HG02981 (cell line): ENCODE measurements around the gene MAP3K7CL.
"Not testable (repeated sequence)": the region's sequence is repeated elsewhere in the genome, so short reads cannot be mapped to it uniquely, and the experiment has no call there.

Experiments
- ATAC-seq: cut with Tn5 transposase; IDR thresholded peaks from one replicate; pipeline ENCODE4 v1.9.1; 2021; ENCODE audit warnings: mild to moderate bottlenecking, moderate library complexity; ENCODE audit not compliant: unreplicated experiment

The MAP3K7CL gene

DNA sequence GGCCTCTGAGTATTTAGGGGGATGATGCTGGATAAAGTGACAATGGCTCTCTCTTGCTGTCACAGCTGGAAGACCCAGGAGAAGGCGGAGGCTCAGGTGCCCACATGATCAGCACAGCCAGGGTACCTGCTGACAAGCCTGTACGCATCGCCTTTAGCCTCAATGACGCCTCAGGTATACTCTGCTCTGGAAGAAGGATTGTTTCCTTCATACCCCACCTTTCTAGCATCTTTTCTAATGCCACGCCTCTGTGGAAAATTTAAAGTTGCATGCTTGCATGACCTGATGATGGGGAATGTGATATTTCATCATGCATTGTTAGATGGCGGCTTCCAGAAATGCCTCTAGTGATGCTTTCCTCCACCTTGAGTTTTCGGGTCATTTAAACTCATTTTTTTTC lies 2.8 kb downstream of the MAP3K7CL start:
- no peak for ATAC-seq

DNA sequence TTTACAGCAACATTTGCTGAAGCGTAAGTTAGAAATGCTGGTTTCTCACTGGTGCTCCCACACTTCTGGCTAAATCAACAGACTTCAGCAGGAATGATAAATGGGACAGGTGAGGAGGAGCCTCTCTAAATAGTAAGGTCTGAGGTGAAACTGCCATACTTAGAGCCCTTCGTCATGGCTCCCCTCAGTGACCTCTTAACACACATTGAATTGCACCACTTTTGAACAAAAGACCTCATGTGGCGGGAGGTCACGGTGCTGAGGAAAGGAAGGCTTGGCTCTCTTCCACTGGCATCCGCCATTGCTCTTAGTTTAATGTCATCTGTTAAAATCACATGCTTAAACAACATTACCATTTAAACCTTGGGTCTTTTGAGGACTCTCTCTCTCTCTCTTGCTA lies 3.4 kb downstream of the MAP3K7CL start:
- ATAC-seq = no peak

DNA sequence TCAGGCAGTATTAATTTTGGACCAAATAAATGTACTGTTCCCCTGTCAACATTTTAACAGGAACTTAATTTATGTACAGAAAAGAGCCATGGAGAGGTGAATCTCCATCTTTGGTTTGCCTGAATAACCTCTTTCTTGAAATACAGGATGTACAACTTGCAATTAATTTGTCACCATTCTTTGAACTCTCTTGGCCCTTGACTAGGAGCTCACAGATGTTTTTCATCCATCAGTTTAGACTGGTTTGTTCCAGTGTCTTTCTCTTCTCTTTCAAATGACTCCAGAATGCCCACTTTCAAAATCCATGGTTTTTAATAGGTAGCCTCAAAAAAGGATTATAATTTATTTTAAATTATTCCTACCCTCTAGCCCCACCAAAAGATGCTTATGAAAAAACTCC lies 5.0 kb downstream of the MAP3K7CL start:
- no peak for ATAC-seq

DNA sequence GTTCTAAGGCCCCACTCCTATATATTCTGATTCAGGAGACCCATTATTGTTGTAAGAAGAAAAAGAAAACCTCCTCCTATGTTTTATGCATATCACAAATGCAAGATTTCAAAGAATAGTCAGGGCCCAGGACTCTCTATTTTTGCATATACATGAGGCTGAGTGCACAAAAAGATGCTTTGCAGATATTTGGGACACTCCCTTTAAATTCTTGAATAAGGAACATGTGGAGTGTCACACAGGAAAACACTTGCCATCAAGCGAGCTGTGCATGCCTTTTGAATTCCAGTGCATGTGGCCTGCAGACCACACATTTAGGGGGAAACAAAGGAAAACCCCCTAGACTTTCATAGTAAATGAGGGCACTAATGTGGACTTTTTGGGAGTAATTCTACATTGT lies 5.6 kb downstream of the MAP3K7CL start:
- no peak for ATAC-seq

DNA sequence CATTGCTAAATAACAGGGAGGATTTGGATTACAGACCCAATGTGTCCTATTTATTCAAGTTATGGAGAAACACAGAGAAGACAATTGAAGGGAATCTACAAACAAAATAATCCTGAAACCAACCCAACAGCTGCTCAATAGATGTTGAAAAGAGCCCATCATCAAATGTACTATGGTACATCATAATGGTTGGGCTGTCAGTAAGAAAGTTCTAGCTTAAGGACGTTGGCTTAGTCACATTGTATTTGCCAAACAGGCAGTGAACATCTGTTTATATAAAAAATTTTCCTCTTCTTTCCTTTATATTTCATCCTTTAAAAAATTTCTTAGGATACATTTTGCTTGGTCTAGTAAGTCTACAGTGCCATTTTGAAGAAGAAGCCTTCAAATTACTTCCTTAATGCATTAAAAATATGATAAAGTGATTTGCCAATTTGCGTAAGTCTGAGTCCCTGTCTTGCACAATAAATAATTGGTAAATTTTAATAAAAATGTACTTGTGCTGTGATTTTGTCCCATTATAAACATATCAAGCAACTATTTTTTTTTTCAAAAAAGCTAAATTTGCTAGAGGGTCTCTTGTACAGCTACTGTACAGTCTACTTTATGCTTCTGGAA lies 14.4 kb downstream of the MAP3K7CL start:
- no peak for ATAC-seq

DNA sequence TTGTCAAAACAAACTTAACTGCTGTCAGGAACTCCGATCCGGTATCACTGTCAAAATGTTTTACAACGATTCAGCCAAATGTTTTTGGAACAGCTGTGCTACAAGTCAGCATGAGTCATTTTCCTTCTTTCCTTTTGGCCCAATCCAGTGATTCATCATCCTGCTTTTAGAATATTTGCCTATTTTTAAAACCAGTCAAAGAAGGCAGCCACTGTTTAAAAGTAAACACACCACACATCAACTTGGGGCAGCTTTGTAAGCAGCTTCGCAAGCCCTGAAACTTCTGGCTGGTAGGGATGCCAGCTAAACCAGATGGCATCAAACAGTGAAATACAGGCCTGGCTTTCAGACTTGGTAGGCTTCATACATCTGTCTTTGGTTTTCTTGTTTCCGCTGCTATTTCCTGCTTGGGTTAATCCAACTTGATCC lies 14.9 kb downstream of the MAP3K7CL start:
- ATAC-seq = no peak

DNA sequence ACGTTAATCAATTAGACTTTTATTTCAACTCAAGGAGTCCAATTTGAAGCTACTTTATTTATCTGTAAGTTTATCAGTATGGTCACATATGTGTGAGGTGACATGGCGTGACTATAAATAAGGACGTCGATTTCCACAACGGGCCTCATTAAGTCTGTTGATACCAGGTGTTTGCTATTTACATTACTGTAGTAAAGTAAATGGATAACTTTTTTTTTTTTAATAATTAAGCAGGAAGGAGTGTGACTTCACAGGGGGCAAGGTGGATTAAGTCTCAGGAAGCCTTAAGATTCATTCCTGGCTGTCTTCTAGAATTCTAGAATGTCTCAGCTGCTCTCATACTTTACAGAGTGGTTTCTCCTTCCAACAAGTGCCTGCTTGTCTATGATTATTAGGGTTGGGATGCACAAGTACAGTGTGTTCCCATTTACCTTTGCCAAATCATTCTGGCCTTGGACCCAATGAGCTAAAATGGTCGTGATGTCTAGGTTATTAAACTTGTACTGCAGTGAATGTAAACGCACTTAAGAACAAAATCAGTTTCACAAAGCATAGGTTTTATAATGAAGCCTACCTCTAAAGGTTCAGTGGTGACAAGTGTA lies 15.5 kb downstream of the MAP3K7CL start:
- ATAC-seq = peak; percentile 37

DNA sequence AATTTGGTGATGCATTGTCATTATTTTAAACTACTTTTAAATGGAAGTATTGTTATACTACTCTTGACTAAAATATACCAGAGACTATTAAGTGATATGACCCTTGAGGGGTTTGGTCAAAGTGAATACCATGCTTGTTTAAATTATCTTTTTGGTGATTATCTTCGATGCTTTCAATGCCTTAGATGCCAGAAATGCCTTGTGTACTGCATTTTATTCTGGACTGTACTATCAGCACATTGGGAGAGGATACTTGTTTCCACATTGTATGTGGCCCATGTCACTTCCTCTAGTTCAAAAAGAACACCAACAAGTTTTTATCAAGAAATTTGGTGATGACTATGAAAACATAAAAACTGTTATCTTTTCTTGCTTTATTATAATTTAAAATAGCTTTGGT lies 16.3 kb downstream of the MAP3K7CL start:
- ATAC-seq = no peak

DNA sequence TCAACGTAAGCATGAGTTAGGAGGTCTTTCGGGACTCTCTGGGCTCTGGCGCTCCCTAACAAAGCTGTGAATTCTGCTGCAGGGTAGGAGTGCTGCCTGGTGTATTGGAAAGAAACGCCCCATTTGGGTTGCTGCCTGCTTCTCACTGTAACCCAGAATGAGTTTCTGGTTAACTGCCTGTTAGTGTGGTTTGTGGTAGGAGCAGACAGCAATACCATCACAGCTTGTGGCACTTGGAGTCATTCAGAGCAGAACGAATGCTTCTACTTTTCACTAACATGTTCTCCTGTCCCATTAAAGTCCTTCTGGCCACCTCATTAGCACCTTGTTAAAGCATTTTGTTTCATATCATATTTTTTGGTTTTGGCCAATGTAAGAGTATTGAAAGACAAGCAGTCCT lies 18.1 kb downstream of the MAP3K7CL start:
- peak; percentile 70 for ATAC-seq

DNA sequence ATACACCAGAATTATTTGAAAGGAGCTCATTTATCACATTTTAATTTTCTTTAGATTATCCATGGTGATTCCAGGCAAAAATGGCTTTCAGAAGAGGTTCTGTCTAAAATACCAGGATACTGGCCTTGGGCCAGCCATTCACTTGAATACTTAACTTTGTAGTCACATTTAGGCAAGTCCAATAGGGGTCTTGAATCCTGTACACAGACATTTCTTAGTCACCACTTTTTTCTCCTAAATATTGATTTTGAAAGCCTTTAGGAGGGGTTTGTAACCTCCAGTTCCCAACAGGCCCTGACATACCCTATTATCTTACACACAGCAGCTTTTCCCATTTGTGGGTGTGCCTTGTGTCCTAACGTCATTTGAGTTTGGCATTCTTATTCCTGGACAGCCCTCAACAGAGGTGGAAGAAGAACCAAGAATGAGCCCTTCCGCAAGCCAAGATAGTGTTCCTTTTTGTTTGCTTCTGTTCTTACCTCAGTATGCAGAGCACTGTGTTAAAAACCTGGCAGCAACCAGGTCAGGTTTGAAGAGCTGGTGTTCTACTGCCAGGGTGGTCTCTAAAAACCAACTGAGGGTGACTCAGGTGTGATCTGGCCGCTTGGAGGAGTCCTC lies 19.5 kb downstream of the MAP3K7CL start:
- ATAC-seq = no peak

DNA sequence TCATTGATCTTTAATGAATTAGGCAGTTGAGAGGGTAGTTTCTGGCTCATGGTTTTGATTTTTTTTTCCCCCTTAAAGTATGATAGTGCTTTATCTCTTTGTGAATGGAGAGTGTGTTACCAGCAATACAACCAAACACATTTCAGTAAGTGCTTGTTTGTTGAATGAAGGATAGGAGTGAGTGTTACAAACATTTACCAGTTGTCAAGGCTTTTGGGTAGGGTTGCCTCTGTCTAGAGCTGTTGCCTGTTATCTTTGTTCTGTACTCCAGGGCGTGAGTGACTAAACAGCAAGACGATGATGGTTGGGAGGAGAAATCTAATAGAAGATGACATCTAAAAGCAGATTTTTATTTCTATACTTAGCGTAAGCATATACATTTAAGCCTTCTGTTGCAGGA lies 21.5 kb downstream of the MAP3K7CL start:
- no peak for ATAC-seq

DNA sequence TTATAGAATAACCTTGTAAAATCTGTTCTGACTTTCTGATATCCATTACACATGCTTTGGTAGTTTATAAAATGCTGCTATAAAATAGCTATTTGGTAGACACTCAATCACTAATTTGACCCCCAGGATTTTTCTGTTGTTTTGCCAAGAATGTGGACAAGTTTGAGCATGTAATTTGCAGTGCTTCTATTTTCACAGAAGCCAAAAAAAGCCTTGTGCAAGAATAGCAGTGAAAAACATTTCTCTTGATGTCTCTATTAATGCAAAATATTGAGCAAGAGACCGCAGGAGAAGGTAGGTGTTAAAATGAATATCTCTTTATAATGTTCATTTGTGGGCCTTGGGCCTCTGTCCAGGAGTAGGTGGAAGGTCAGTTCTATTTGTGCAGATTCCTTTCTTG lies 22.5 kb downstream of the MAP3K7CL start:
- no peak for ATAC-seq

DNA sequence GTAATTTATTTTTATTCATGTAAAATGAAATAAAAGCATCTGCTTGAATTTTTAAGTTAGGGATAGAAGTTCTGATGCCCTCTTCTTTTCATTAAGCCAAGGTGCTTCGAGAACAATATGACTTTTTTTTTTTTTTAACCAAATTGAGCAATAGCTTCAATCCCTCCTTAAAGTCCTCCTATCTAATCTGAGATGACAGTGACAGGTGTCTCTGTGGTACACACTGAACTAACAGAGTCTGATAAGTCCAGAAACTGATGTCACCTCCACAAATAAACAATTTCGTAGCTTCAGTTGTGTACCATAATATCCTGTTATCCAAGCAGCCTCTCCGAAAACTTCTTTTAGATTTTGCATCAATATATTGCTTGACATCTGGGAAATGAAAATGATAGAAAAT lies 23.8 kb downstream of the MAP3K7CL start:
- ATAC-seq = no peak

DNA sequence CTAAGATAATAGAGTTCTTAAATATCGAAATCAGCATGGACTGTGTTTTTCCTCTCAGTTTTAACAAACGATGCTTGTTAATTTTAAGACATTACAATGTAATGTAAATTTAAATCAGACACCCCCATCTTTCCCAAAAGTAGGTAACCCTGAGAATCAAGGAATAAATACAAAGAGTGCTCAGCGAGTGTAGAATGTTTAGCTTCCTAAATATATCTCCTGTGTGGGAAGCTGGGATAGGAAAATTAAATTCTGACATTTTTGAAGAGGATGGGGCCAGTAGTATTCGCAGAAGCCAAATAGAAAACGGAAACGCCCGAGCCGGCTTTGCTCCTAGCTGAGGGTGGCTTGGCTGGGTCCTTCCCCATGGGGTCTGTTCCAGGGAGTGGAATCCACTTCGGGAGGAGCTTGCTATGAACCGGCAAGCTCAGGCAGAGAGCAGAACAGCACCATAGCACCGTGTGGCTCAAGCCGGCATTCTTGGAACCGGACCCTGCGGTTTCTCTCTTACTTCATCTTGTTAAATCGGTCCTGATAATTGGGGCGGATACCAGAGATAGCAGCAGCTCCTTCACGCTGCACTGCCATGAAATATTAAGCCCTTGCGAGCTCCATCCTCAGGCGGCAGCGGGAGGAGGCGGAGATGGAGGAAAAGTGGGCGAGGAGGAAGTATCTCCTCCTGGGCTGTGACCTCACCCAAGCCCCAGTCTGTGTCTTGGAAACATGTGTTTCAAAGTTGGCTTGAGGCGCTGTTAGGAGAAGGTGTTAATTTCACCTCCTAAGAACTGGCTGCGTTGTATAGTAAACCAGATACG lies 24.9 kb downstream of the MAP3K7CL start:
- ATAC-seq = no peak

DNA sequence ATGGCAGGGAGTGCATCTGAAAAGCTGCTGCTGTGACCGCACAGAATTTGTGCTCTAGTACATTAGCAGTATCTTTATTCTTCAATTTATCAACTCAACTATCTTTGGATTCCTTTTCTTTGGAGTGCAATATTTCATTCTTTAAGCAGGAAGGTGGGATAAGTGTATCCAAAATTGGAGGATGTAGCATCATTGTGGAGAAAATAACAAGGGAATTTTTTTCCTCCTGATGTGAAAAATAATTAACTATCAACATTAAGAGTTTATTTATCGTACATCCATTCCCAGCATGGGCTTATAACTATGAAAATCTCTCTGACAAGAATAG lies 25.5 kb downstream of the MAP3K7CL start:
- no peak for ATAC-seq

DNA sequence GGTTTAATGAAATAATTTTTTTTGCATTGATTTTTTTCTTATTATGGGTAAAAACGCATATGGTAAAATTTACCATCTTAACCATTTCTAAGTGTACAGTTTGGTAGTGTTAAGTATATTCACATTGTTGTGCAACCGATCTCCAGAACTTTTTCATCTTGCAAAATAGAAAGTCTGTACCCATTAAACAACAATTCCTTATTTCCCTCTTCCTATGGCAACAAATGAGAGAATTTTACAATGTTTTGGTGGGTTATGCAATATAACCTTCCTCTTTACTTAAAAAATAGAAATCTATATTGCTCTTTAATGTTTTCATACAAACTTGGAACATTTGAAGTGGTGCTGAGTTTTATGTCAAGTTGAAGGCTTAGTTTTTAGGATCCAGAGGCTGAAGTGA lies 26.6 kb downstream of the MAP3K7CL start:
- ATAC-seq = no peak

DNA sequence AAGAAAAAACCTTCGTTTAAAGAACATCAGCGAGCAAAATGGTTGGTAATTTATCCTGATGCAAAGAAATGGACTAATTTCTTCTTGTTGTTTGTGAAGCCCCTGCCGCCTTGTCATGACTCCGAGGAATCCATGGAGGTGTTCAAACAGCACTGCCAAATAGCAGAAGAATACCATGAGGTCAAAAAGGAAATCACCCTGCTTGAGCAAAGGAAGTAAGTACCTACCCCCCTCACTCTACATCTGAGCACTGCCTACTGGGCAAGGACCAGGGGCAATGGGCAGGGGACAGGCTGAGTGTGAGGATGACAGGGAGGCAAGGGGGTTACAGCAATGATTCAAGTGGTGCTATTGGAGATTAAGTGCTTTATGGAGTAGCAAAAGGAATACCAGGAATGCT lies 29.4 kb downstream of the MAP3K7CL start:
- no peak for ATAC-seq

DNA sequence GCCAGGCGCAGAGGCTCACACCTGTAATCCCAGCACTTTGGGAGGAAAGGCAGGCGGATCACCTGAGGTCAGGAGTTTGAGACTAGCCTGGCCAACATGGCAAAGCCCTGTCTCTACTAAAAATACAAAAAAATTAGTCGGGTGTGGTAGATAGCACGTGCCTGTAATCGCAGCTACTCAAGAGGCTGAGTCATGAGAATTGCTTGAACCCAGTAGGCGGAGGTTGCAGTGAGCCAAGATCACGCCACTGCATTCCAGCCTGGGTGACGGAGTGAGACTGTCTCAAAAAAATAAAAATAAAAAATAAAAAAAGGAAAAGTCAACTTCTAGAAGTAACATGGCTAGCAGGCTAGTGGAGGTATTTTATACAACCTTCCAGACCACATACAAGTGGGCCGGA lies 32.4 kb downstream of the MAP3K7CL start:
- not testable (repeated sequence) for ATAC-seq

DNA sequence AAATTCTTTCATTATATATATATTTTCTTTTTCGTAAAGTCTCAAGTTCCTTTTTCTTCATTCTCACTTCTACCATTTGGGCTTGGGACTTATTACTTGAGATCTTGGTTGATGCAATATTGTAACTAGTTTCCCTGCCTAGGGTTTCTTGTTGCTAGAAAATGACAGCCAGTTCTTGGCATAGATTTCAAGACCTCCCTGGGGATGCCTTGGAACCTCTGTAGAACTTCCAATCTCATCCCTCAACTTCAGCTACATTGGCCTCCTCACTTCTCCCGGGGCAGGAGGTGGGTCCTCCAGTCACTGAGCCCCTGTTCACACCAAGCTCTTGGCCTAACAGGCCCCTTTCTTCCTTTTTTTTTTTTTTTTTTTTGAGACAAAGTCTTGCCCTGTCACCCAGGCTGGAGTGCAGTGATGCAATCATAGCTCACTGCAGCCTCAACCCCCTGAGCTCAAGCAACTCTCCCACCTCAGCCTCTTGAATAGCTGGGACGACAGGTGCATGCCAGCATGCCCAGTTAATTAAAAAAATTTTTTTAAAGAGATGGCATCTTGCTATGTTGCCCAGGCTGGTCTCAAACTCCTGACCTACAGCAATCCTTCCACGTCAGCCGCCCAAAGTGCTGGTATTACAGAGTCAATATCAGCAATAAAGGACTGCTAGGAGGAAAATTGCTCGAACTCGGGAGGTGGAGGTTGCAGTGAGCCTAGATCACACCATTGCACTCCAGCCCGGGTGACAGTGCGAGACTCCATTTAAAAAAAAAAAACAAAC lies 33.1 kb downstream of the MAP3K7CL start:
- ATAC-seq = no peak

DNA sequence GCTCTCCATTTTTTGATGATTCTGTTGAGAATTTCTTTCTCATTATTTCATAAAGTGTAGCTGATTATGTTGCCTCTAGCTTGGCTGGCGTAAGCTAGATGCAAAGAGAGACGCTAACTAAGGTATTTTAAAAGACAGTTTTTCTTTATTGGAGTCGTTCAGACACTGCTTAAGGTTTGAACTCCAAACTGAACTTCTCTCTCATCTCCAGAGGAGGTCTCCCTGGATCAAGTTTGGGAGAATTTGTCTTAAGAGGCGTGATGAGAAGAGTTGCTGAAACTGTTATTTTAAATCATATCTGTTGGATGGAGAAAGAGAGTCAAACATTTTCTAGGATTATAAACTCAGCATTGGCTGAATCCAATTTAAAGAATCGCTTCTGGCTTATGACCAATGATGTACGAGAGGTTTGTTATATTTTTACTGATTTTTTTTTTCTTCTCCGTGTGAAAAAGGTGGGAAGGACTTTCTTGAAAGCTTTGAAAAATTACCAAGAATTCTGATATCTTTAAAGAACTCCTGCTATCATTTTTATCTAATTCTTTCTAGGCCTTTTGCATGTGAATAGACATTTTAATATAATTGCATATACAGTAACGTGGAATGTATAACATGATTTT lies 34.0 kb downstream of the MAP3K7CL start:
- ATAC-seq = no peak

DNA sequence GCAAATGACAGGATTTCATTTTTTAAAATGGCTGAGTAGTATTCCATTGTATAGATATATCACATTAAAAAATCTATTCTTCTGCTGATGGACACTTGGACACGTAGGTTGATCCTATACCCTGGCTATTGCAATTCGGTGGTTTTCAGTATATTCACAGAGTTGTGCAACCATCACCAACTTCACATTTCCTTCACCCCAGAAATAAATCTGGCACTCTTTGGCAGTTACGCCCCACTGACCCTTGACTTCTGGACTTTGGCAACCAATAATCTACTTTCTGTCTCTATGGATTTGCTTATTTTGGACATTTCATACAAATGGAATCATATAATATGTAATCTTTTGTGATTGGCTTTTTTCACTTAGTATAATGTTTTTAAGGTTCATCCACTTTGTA lies 35.9 kb downstream of the MAP3K7CL start:
- ATAC-seq = no peak
